NCI-H524 (cell line): ENCODE measurements around the gene STS.

Source experiments
- DNase-seq, 2 experiments: peaks; one replicate each; lab custom pipeline; 2025; lab: John Stamatoyannopoulos, UW

Gene STS

GRCh38 chrX:7147413-7147977 is at the start of gene STS:
Gene STS (plus strand): TSS chrX:7147712. CDS start chrX:7253200, 105,488 bp downstream.
- DNase-seq = peak; percentile 54 to 64

GRCh38 chrX:7100022-7100421 is 47.5 kb upstream of the STS start:
- no peak for DNase-seq

- DNase-seq = no peak
Observed at GRCh38 chrX:7102119-7102518, 45.4 kb upstream of the STS start.

GRCh38 chrX:7106649-7107048 is 40.9 kb upstream of the STS start:
- DNase-seq = no peak

- no peak for DNase-seq
Observed at GRCh38 chrX:7108030-7108429, 39.5 kb upstream of the STS start.

- no peak for DNase-seq
Observed at GRCh38 chrX:7109049-7109531, 38.4 kb upstream of the STS start.

GRCh38 chrX:7109838-7110793 is 37.4 kb upstream of the STS start:
- peak in 1 of 2 experiments; percentile 23 for DNase-seq

GRCh38 chrX:7110821-7111276 is 36.7 kb upstream of the STS start:
- DNase-seq = peak in 1 of 2 experiments; percentile 28

- no peak for DNase-seq
Observed at GRCh38 chrX:7111518-7111917, 36.0 kb upstream of the STS start.

GRCh38 chrX:7112071-7112470 is 35.4 kb upstream of the STS start:
- no peak for DNase-seq

GRCh38 chrX:7115557-7115956 is 32.0 kb upstream of the STS start:
- peak in 1 of 2 experiments; percentile 4 for DNase-seq

GRCh38 chrX:7116081-7116480 is 31.4 kb upstream of the STS start:
- no peak for DNase-seq

GRCh38 chrX:7117587-7117986 is 29.9 kb upstream of the STS start:
- no peak for DNase-seq

- no peak for DNase-seq
Observed at GRCh38 chrX:7119950-7120877, 27.3 kb upstream of the STS start.

GRCh38 chrX:7120878-7121219 is 26.7 kb upstream of the STS start:
- DNase-seq = no peak

GRCh38 chrX:7127056-7127455 is 20.5 kb upstream of the STS start:
- no peak for DNase-seq

- no peak for DNase-seq
Observed at GRCh38 chrX:7131621-7132020, 15.9 kb upstream of the STS start.

- DNase-seq = peak in 1 of 2 experiments; percentile 18
Observed at GRCh38 chrX:7132335-7133049, 15.0 kb upstream of the STS start.

GRCh38 chrX:7133050-7133440 is 14.5 kb upstream of the STS start:
- DNase-seq = peak in 1 of 2 experiments; percentile 7

- no peak for DNase-seq
Observed at GRCh38 chrX:7134981-7135380, 12.5 kb upstream of the STS start.
